GM10266 (cell line): ENCODE data around the gene DDX60.
A peak's percentile ranks its signal among the peaks of the same experiment; 100 is the strongest.

Experiments
- DNase-seq: peaks from one replicate; pipeline ENCODE4 v3.0.0; 2012; ENCODE audit errors: extremely low spot score
- CTCF ChIP-seq: IDR thresholded peaks from 2 replicates; pipeline ENCODE4 v1.5.1; 2012; ENCODE audit warnings: mild to moderate bottlenecking, low read depth; ENCODE audit not compliant: control insufficient read depth, insufficient read depth; ENCODE audit errors: missing control alignments

DDX60 gene, protein sequence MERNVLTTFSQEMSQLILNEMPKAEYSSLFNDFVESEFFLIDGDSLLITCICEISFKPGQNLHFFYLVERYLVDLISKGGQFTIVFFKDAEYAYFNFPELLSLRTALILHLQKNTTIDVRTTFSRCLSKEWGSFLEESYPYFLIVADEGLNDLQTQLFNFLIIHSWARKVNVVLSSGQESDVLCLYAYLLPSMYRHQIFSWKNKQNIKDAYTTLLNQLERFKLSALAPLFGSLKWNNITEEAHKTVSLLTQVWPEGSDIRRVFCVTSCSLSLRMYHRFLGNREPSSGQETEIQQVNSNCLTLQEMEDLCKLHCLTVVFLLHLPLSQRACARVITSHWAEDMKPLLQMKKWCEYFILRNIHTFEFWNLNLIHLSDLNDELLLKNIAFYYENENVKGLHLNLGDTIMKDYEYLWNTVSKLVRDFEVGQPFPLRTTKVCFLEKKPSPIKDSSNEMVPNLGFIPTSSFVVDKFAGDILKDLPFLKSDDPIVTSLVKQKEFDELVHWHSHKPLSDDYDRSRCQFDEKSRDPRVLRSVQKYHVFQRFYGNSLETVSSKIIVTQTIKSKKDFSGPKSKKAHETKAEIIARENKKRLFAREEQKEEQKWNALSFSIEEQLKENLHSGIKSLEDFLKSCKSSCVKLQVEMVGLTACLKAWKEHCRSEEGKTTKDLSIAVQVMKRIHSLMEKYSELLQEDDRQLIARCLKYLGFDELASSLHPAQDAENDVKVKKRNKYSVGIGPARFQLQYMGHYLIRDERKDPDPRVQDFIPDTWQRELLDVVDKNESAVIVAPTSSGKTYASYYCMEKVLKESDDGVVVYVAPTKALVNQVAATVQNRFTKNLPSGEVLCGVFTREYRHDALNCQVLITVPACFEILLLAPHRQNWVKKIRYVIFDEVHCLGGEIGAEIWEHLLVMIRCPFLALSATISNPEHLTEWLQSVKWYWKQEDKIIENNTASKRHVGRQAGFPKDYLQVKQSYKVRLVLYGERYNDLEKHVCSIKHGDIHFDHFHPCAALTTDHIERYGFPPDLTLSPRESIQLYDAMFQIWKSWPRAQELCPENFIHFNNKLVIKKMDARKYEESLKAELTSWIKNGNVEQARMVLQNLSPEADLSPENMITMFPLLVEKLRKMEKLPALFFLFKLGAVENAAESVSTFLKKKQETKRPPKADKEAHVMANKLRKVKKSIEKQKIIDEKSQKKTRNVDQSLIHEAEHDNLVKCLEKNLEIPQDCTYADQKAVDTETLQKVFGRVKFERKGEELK (N-terminal part only)

GRCh38 chr4:168318266-168318895 lies at the start of gene DDX60:
Gene DDX60, minus strand, starts transcription at chr4:168318752. Its CDS starts 7,493 bp downstream, at chr4:168311259.
- peak; percentile 69 for DNase-seq
- TF ChIP-seq CTCF, result peak; percentile 43

DNA sequence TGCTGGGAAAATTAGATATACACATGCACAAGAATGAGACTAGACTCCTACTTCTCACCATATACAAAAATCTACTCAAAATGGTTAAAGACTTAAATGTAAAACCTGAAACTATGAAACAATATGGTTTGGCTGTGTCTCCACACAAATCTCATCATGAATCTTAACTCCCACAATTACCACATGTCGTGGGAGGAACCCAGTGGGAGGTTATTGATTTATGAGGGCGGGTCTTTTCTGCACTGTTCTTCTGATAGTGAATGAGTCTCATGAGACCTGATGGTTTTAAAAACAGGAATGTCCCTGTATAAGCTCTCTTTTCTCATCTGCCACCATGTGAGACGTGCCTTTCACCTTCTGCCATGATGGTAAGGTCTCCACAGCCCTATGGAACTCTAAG lies 48.5 kb upstream of the DDX60 start:
- DNase-seq, result no peak
- TF ChIP-seq CTCF, result no peak

DNA sequence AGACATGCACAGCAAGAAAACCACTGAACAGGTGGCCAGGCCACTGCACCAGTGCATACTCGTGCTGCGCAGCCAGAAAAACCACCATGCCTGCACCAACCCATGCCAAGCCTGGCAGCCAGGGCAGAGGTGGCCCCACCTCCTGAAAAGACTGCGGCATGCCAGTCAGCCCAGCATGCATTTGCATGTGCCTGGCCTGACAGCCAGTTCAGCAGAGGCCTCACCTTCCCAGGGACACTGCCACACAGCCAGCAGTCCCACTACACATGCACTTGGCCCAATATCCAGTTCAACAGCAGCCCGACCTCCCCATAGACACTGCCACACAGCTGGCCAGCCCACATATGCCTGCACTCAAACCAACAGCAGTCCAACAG lies 43.5 kb upstream of the DDX60 start:
- no peak for TF ChIP-seq CTCF
- DNase-seq, result no peak

DNA sequence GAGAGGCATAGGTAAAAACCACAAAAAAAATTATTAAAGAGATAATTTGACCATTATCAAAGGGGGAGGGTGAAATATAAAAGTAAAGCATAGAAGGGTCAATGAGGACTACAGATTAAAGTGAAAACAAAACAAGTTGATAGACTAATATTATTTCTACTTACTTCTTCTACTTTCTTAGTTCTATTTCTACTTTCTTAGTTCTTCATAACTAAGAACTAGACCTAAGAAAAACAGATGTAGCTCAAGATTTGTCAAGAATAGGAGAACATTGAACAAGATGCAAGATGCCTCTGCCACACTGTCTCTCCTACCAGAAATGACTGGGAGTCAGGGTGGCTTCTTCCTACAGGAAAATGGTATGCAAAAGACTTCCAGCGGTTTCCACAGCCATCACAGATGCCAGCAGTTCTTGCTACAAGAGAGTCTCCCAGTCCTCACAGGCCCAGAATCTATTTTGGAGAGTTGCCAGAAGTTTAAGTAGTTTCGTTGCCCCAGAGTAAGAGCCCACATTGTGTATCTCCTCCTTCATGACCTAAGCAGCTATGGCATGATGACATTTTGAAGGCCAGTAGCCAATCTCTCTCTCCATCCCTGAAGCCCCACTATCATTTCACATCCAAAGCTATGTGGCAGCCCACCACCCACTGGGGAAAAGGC lies 42.9 kb upstream of the DDX60 start:
- DNase-seq, result no peak
- no peak for TF ChIP-seq CTCF

- no peak for TF ChIP-seq CTCF
- DNase-seq, result no peak
These were observed 41.7 kb upstream of the DDX60 start for GRCh38 chr4:168360271-168360670.

GRCh38 chr4:168357941-168358340 lies 39.4 kb upstream of the DDX60 start:
- TF ChIP-seq CTCF, result no peak
- no peak for DNase-seq
